ENCODE data around the gene DFFB. TPM values are rescaled to one million over a fixed set of nuclear protein-coding genes. Genes with fewer than 3 reads are reported as not detected.
A peak's percentile ranks its signal among the peaks of the same experiment; 100 is the strongest.

DFFB gene
- total and polyA plus RNA-seq, 4 donors, result 6.9 to 15.4 (median 7.8) TPM

DNA sequence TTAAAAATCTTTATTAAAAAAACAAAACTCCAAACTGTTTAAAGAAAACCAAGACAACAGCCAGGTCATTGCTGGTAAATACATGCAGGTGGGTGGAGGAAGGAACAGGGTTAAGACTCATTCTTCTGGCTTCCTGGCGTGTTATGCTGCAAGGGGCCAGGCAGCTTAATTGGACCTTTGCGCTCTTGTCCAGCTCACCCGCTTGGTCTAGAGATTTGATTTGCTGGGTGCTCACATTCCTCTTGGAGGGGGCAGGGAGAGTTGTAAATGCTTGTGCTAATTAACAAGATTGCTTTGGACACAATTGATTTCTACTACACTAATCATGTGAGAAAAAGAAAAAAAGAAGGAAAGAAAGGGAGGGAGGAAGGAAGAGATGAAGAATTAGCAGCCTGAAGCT is 10.7 kb upstream of the DFFB start:
- H3K27ac ChIP-seq (ENCODE audit: low read depth, low read length), result no peak overlapping the region
- H3K9me3 ChIP-seq (ENCODE audit: control insufficient read depth, insufficient read depth, low read length), result no peaks in the 10 kb centered on the region
- 60% methylated on average over 1 of the region's 3 CpGs for WGBS (ENCODE audit: insufficient coverage)
- no peaks in the 10 kb centered on the region for H3K4me1 ChIP-seq (ENCODE audit: control insufficient read depth, insufficient read depth, low read length)
- peaks cover 63% of the 10 kb centered on the region for H3K36me3 ChIP-seq (ENCODE audit: control insufficient read depth, insufficient read depth, low read length)
- no peak overlapping the region for H3K4me3 ChIP-seq (ENCODE audit: low read depth, low read length)
- no peaks in the 10 kb centered on the region for H3K27me3 ChIP-seq (ENCODE audit: control insufficient read depth, insufficient read depth, low read length)
- no peak for DNase-seq (ENCODE audit: low read depth in 4 of 6, low spot score in 6 of 6)

DNA sequence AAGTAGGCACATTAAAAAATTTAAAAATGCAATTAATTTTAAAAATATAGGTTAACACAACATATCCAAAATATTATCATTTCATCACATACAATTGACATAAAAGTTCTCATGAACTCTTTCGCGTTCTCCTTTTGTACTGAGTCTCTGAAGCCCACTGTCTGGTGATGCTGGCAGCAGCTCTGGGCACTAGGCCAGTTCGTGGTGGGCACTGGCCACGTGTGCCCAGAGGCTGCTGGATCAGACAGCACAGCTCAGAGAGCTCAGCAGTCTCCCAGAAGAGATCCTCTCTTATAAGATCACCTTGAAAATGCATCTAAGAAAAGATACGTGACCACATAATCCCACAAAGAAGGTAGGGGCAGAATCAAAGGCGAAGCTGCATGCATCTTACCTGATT is 10.2 kb upstream of the DFFB start:
- peak in 2 of 6 donors; percentile 50 to 67 for DNase-seq (ENCODE audit: low read depth in 4 of 6, low spot score in 6 of 6)
- Histone ChIP-seq H3K4me1 (ENCODE audit: control insufficient read depth, insufficient read depth, low read length) (no peaks in the 10 kb centered on the region), H3K36me3 (ENCODE audit: control insufficient read depth, insufficient read depth, low read length) (peaks cover 61% of the 10 kb centered on the region)

DNA sequence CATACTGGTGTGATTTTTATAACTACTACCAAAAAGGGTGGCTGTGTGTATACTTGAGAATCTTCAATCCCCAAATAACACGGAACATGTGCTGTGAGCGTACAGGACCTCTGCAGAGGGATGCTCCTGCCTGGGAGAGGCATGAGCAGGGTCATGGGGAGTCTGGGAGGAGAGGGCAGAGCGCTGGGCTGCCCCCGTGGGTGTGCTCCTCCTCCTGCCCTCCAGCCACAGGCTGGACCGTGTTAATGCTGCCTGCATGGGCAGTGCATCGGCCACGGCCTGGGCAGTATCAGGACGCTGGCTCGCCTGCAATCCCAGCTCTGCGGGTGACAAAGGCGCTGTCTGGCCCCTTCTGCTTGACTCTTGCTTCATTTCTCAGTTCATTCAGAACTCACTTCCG is 6.4 kb upstream of the DFFB start:
- Histone ChIP-seq H3K4me3 (ENCODE audit: low read depth, low read length) (no peak overlapping the region), H3K27ac (ENCODE audit: low read depth, low read length) (no peak overlapping the region), H3K36me3 (ENCODE audit: control insufficient read depth, insufficient read depth, low read length) (peaks cover 42% of the 10 kb centered on the region), H3K9me3 (ENCODE audit: control insufficient read depth, insufficient read depth, low read length) (no peaks in the 10 kb centered on the region), H3K27me3 (ENCODE audit: control insufficient read depth, insufficient read depth, low read length) (no peaks in the 10 kb centered on the region), H3K4me1 (ENCODE audit: control insufficient read depth, insufficient read depth, low read length) (peaks cover 7% of the 10 kb centered on the region)
- WGBS (ENCODE audit: insufficient coverage), result 87% methylated on average over 8 of the region's 12 CpGs
- no peak for DNase-seq (ENCODE audit: low read depth in 4 of 6, low spot score in 6 of 6)

More for the DNA sequence above, 10.2 kb upstream of the DFFB start:
- H3K4me3 ChIP-seq (ENCODE audit: low read depth, low read length), result no peak overlapping the region
- H3K9me3 ChIP-seq (ENCODE audit: control insufficient read depth, insufficient read depth, low read length), result no peaks in the 10 kb centered on the region
- H3K27me3 ChIP-seq (ENCODE audit: control insufficient read depth, insufficient read depth, low read length), result no peaks in the 10 kb centered on the region
- WGBS (ENCODE audit: insufficient coverage), result 18% methylated on average over 4 of the region's 6 CpGs
- no peak overlapping the region for H3K27ac ChIP-seq (ENCODE audit: low read depth, low read length)

DNA sequence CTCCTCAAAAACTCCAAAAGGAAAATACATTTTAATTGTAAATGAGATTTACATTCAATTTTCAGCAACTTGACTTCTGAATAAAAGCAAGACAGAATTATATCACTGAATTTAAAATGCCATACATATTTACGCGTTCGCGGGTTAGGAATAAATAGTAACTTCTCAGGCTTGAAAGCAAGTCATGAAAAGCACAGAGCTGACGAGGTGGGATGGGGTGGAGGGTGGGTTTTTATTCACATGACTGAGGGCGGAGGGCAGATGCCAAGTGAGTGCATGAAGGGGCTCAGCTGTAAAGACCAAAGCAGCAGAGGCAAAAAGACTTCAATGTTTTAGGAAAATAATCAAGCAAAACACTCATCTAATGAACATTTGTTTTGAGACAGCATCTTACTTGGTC is 6.0 kb upstream of the DFFB start:
- H3K36me3 ChIP-seq (ENCODE audit: control insufficient read depth, insufficient read depth, low read length), result peaks cover 42% of the 10 kb centered on the region
- peaks cover 12% of the 10 kb centered on the region for H3K4me1 ChIP-seq (ENCODE audit: control insufficient read depth, insufficient read depth, low read length)
- WGBS (ENCODE audit: insufficient coverage), result 59% methylated on average over 2 of the region's 6 CpGs
- H3K9me3 ChIP-seq (ENCODE audit: control insufficient read depth, insufficient read depth, low read length), result no peaks in the 10 kb centered on the region
- H3K27me3 ChIP-seq (ENCODE audit: control insufficient read depth, insufficient read depth, low read length), result no peaks in the 10 kb centered on the region
- no peak overlapping the region for H3K27ac ChIP-seq (ENCODE audit: low read depth, low read length)
- H3K4me3 ChIP-seq (ENCODE audit: low read depth, low read length), result no peak overlapping the region
- DNase-seq (ENCODE audit: low read depth in 4 of 6, low spot score in 6 of 6), result no peak

DNA sequence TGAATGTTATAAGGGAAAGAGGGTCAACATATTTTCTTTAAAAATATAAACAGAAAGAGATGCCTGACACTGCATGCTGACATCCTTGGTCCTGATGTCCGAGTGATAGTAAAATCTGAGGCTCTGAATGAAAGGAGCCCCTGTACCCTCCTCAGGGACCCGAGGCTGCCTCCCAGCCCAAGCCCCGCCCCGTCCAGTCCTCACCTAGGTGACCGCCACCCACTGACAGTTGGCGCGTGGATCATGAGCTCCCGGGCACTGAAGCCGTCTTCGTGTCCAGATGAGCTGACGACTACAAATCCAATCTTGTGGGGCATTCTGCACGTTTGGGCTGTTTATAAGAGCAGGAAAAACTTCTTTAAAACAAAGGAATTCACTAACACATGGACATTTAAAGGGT is 5.2 kb upstream of the DFFB start:
- Histone ChIP-seq H3K4me1 (ENCODE audit: control insufficient read depth, insufficient read depth, low read length) (peaks cover 14% of the 10 kb centered on the region), H3K27me3 (ENCODE audit: control insufficient read depth, insufficient read depth, low read length) (no peaks in the 10 kb centered on the region), H3K9me3 (ENCODE audit: control insufficient read depth, insufficient read depth, low read length) (no peaks in the 10 kb centered on the region), H3K4me3 (ENCODE audit: low read depth, low read length) (no peak overlapping the region), H3K27ac (ENCODE audit: low read depth, low read length) (no peak overlapping the region), H3K36me3 (ENCODE audit: control insufficient read depth, insufficient read depth, low read length) (peaks cover 36% of the 10 kb centered on the region)
- 72% methylated on average over 8 of the region's 12 CpGs for WGBS (ENCODE audit: insufficient coverage)
- DNase-seq (ENCODE audit: low read depth in 4 of 6, low spot score in 6 of 6), result no peak

DNA sequence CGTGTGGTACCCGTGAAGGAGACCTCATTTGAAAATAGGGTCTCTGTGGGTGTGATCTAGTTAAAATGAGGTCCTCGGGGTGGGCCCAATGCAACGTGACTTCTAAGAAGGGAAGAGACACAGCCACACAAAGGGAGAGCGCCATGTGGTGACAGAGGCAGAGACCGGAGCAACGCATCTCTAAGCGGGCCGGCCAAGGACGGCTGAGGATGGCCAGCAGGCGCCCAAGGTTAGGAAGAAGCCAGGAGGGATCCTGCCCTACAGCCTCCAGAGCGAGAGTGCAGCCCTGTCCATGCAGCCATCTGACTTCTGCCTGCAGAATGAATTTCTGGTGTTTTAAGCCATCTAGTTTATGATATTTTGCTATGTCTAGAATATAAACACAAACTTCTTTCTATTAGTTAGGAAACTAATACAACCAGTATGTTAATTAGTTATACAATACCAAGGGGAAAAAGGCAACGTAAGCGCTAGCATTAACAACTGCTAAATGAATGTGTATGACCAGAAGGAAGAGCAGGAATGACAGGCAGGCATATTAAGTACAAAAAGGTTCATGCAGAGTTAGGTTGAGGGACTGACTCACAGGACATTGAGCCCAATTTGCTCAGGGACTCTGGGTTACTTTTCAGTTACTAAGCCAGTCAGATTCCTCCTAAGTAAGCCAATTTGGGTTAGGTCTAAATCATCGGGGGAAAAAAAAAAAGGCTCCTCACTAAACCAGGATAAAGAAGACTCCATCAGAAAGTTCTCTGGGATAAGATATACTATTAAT is 4.4 kb upstream of the DFFB start:
- DNase-seq (ENCODE audit: low read depth in 4 of 6, low spot score in 6 of 6), result no peak
- H3K27ac ChIP-seq (ENCODE audit: low read depth, low read length), result no peak overlapping the region
- no peaks in the 10 kb centered on the region for H3K27me3 ChIP-seq (ENCODE audit: control insufficient read depth, insufficient read depth, low read length)
- H3K4me3 ChIP-seq (ENCODE audit: low read depth, low read length), result no peak overlapping the region
- 67% methylated on average over 11 of the region's 15 CpGs for WGBS (ENCODE audit: insufficient coverage)
- no peaks in the 10 kb centered on the region for H3K9me3 ChIP-seq (ENCODE audit: control insufficient read depth, insufficient read depth, low read length)
- H3K36me3 ChIP-seq (ENCODE audit: control insufficient read depth, insufficient read depth, low read length), result peaks cover 32% of the 10 kb centered on the region
- peaks cover 20% of the 10 kb centered on the region for H3K4me1 ChIP-seq (ENCODE audit: control insufficient read depth, insufficient read depth, low read length)

DNA sequence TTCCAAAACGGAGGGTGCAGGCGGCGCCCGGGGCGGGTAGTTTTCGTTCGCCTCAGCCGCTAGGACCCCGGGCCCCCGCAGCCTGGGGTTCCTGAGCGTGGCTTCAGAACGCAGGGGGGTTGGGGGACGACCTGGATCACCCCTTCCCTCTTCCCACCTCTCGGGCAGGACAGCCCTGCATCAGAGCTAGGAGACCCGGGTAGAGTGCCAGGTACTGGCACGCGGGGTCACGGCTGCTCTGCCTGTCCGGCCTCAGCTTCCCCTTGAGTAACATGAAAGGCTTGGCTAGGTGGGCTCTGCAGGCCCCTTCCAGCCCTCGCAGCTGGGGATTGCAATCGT is 484 bp downstream of the DFFB start:
- no peaks in the 10 kb centered on the region for H3K9me3 ChIP-seq (ENCODE audit: control insufficient read depth, insufficient read depth, low read length)
- H3K4me3 ChIP-seq (ENCODE audit: low read depth, low read length), result peak overlapping the region; percentile 90
- WGBS (ENCODE audit: insufficient coverage), result 9% methylated on average over 21 of the region's 21 CpGs
- no peaks in the 10 kb centered on the region for H3K27me3 ChIP-seq (ENCODE audit: control insufficient read depth, insufficient read depth, low read length)
- no peak overlapping the region for H3K27ac ChIP-seq (ENCODE audit: low read depth, low read length)
- H3K36me3 ChIP-seq (ENCODE audit: control insufficient read depth, insufficient read depth, low read length), result peaks cover 15% of the 10 kb centered on the region
- no peak for DNase-seq (ENCODE audit: low read depth in 4 of 6, low spot score in 6 of 6)
- H3K4me1 ChIP-seq (ENCODE audit: control insufficient read depth, insufficient read depth, low read length), result peaks cover 38% of the 10 kb centered on the region

DNA sequence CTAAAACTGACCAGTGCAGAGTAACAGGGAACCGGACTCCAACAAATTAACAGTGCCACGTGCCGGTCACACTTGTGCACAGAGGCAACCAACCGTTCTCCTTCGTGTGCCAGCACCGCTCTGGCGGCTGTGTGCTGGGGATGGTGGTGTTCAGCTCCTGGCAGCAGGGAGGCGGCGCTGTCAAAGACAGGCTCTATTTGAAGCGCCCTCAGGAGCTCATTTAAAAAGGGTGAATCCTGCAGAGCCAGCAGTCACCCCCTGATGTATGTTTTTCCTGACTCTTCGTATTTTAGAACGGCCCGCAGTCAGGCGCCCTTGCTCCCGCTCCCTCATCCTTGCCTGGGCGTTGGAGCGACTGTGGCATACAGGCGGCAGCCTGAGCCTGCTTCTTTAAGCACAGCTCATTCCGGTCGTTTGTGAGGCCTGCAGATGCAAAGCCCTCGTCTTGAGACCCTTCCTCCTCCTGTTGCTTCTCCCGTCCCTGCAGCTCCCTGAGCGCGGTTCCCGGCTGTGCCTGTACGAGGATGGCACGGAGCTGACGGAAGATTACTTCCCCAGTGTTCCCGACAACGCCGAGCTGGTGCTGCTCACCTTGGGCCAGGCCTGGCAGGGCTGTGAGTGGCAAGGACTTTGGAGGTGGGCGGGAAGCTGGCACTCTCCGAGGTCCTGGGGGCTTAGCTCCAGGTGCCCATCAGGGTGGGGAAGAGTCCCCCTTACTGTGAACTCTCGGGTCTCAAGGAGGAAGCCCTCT is 1.1 kb downstream of the DFFB start:
- Histone ChIP-seq H3K4me3 (ENCODE audit: low read depth, low read length) (peak overlapping the region; percentile 90), H3K4me1 (ENCODE audit: control insufficient read depth, insufficient read depth, low read length) (peaks cover 38% of the 10 kb centered on the region), H3K27ac (ENCODE audit: low read depth, low read length) (no peak overlapping the region), H3K9me3 (ENCODE audit: control insufficient read depth, insufficient read depth, low read length) (no peaks in the 10 kb centered on the region), H3K36me3 (ENCODE audit: control insufficient read depth, insufficient read depth, low read length) (peaks cover 14% of the 10 kb centered on the region), H3K27me3 (ENCODE audit: control insufficient read depth, insufficient read depth, low read length) (no peaks in the 10 kb centered on the region)
- DNase-seq (ENCODE audit: low read depth in 4 of 6, low spot score in 6 of 6), result peak in 3 of 6 donors; percentile 31 to 83 (median 75)
- 20% methylated on average over 33 of the region's 34 CpGs for WGBS (ENCODE audit: insufficient coverage)

DNA sequence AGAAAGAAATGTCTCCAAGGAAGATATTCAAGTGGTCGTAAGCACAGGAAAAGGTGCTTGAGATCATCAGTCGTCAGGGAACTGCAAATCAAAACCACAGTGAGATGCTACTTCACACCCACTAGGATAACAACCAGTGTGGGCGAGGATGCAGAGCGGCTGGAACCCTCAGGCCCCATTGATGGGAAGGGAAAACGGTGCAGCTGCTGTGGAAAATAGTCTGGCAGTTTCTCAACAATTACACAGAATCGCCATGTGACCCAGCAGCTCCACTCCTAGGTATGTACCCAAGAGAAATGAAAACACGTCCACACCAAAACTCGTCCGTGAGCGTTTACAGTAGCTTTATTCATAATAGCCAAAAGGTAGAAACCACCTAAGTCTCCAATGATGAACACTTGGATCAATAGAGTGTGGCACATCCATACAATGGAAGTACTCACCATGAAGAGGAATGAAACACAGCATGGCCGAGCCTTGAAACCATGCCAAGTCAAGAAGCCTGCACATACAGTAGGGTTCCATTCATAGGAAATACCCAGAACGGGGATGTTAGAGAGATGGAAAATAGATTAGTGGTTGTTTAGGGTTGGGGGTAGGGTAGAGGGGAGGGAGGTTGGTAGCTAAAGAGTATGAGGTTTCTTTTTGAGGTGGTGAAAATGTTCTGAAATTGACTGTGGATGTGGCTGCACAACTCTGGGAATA is 6.1 kb downstream of the DFFB start:
- peaks cover 13% of the 10 kb centered on the region for H3K4me1 ChIP-seq (ENCODE audit: control insufficient read depth, insufficient read depth, low read length)
- peak in 2 of 6 donors; percentile 6 to 33 for DNase-seq (ENCODE audit: low read depth in 4 of 6, low spot score in 6 of 6)
- WGBS (ENCODE audit: insufficient coverage), result 58% methylated on average over 9 of the region's 12 CpGs
- no peaks in the 10 kb centered on the region for H3K27me3 ChIP-seq (ENCODE audit: control insufficient read depth, insufficient read depth, low read length)
- H3K4me3 ChIP-seq (ENCODE audit: low read depth, low read length), result no peak overlapping the region
- no peak overlapping the region for H3K27ac ChIP-seq (ENCODE audit: low read depth, low read length)
- peaks cover 38% of the 10 kb centered on the region for H3K36me3 ChIP-seq (ENCODE audit: control insufficient read depth, insufficient read depth, low read length)
- H3K9me3 ChIP-seq (ENCODE audit: control insufficient read depth, insufficient read depth, low read length), result no peaks in the 10 kb centered on the region

All from spinal cord (tissue), 10 donors.